GM19351 (cell line): ENCODE data around the gene CWC22.
"Not testable (repeated sequence)": the region's sequence is repeated elsewhere in the genome, so short reads cannot be mapped to it uniquely, and the experiment has no call there.

Experiments used
- ATAC-seq: cut with Tn5 transposase; IDR thresholded peaks from one replicate; pipeline ENCODE4 v1.9.1; 2021; ENCODE audit warnings: mild to moderate bottlenecking, moderate library complexity; ENCODE audit not compliant: unreplicated experiment

Gene CWC22

GRCh38 chr2:179952658-179953057, 54.4 kb downstream of the CWC22 start:
- peak; percentile 73 for ATAC-seq

GRCh38 chr2:179951680-179952079, 55.4 kb downstream of the CWC22 start:
- peak; percentile 72 for ATAC-seq

- no peak for ATAC-seq
Measured at GRCh38 chr2:179950391-179950790, 56.7 kb downstream of the CWC22 start.

- no peak for ATAC-seq
Measured at GRCh38 chr2:179949438-179949837, 57.7 kb downstream of the CWC22 start.

- ATAC-seq, result no peak
Measured at GRCh38 chr2:179948058-179948457, 59.0 kb downstream of the CWC22 start.

- no peak for ATAC-seq
Measured at GRCh38 chr2:179946810-179947615, 60.1 kb downstream of the CWC22 start.

GRCh38 chr2:179946346-179946745, 60.8 kb downstream of the CWC22 start:
- ATAC-seq, result no peak

GRCh38 chr2:179939259-179939658, 67.8 kb downstream of the CWC22 start:
- no peak for ATAC-seq

- no peak for ATAC-seq
Measured at GRCh38 chr2:179938026-179938425, 69.1 kb downstream of the CWC22 start.

- peak; percentile 66 for ATAC-seq
Measured at GRCh38 chr2:179936654-179937053, 70.4 kb downstream of the CWC22 start.

GRCh38 chr2:179936141-179936540, 71.0 kb downstream of the CWC22 start:
- no peak for ATAC-seq

GRCh38 chr2:179932786-179933185, 74.3 kb downstream of the CWC22 start:
- ATAC-seq, result no peak

- ATAC-seq, result no peak
Measured at GRCh38 chr2:179931502-179931901, 75.6 kb downstream of the CWC22 start.

GRCh38 chr2:179929997-179930396, 77.1 kb downstream of the CWC22 start:
- ATAC-seq, result not testable (repeated sequence)

GRCh38 chr2:179927041-179927440, 80.1 kb downstream of the CWC22 start:
- no peak for ATAC-seq

- no peak for ATAC-seq
Measured at GRCh38 chr2:179925713-179926112, 81.4 kb downstream of the CWC22 start.

- no peak for ATAC-seq
Measured at GRCh38 chr2:179917272-179917671, 89.8 kb downstream of the CWC22 start.

- ATAC-seq, result no peak
Measured at GRCh38 chr2:179915395-179915992, 91.6 kb downstream of the CWC22 start.

- ATAC-seq, result no peak
Measured at GRCh38 chr2:179913809-179914208, 93.3 kb downstream of the CWC22 start.

- no peak for ATAC-seq
Measured at GRCh38 chr2:179911569-179911968, 95.5 kb downstream of the CWC22 start.

- no peak for ATAC-seq
Measured at GRCh38 chr2:179910735-179911113, 96.4 kb downstream of the CWC22 start.
